Subcutaneous abdominal adipose tissue (tissue), 5 donors: ENCODE data around the gene RPL31.

Experiments
- H3K27ac ChIP-seq: one replicate; pipeline ENCODE4 v1.7.0; 2013; ENCODE audit warnings: low read depth, mild to moderate bottlenecking, inconsistent platforms, low read length, moderate library complexity
- H3K27me3 ChIP-seq, 5 donors: one replicate each; pipeline ENCODE4 v1.7.0; 2013; ENCODE audit warnings: low read length in 5 of 5, inconsistent platforms in 1 of 5; ENCODE audit not compliant: control insufficient read depth in 5 of 5, insufficient read depth in 4 of 5
- H3K36me3 ChIP-seq, 5 donors: one replicate each; pipeline ENCODE4 v1.7.0; 2013; ENCODE audit warnings: low read length in 5 of 5; ENCODE audit not compliant: control insufficient read depth in 5 of 5, insufficient read depth in 5 of 5
- H3K4me1 ChIP-seq, 5 donors: one replicate each; pipeline ENCODE4 v1.7.0; 2013; ENCODE audit warnings: low read length in 5 of 5, mild to moderate bottlenecking in 3 of 5, moderate library complexity in 1 of 5; ENCODE audit not compliant: control insufficient read depth in 5 of 5, insufficient read depth in 5 of 5
- H3K4me3 ChIP-seq, 5 donors: one replicate each; pipeline ENCODE4 v1.7.0; 2013; ENCODE audit warnings: low read length in 5 of 5, low read depth in 1 of 5
- H3K9ac ChIP-seq, 5 donors: one replicate each; pipeline ENCODE4 v1.7.0; 2013; ENCODE audit warnings: low read length in 5 of 5, mild to moderate bottlenecking in 4 of 5, moderate library complexity in 3 of 5
- H3K9me3 ChIP-seq, 5 donors: one replicate each; pipeline ENCODE4 v1.7.0; 2013; ENCODE audit warnings: low read length in 5 of 5; ENCODE audit not compliant: control insufficient read depth in 5 of 5
- donor health status: healthy.
- donor health status: healthy.
- donor health status: healthy.
- donor health status: healthy.
- donor health status: healthy.

Gene RPL31

GRCh38 chr2:101006065-101006715 lies 4.1 kb downstream of the RPL31 start:
- no peaks in the 10 kb centered on the region for H3K9me3 ChIP-seq
- no peak overlapping the region for H3K4me3 ChIP-seq
- peaks cover 0 to 31% (median 24%) of the 10 kb centered on the region in 5 donors for H3K4me1 ChIP-seq
- no peak overlapping the region for H3K9ac ChIP-seq
- peaks cover 25 to 69% (median 61%) of the 10 kb centered on the region in 5 donors for H3K36me3 ChIP-seq
- H3K27me3 ChIP-seq, result no peaks in the 10 kb centered on the region
- no peak overlapping the region for H3K27ac ChIP-seq

GRCh38 chr2:101007415-101008345 lies 5.6 kb downstream of the RPL31 start:
- Histone ChIP-seq H3K9me3 (no peaks in the 10 kb centered on the region), H3K36me3 (peaks cover 25 to 78% (median 66%) of the 10 kb centered on the region in 5 donors), H3K27me3 (no peaks in the 10 kb centered on the region), H3K27ac (no peak overlapping the region), H3K4me3 (no peak overlapping the region), H3K4me1 (peaks cover 0 to 22% (median 15%) of the 10 kb centered on the region in 5 donors), H3K9ac (peak overlapping the region in 1 of 5 donors; percentile 21)

GRCh38 chr2:101011152-101011551 lies 9.1 kb downstream of the RPL31 start:
- peaks cover 15 to 54% (median 39%) of the 10 kb centered on the region in 5 donors for H3K36me3 ChIP-seq
- no peaks in the 10 kb centered on the region for H3K4me1 ChIP-seq
- H3K27me3 ChIP-seq, result no peaks in the 10 kb centered on the region
- no peak overlapping the region for H3K4me3 ChIP-seq
- no peak overlapping the region for H3K9ac ChIP-seq
- H3K9me3 ChIP-seq, result no peaks in the 10 kb centered on the region
- no peak overlapping the region for H3K27ac ChIP-seq

- Histone ChIP-seq H3K4me3 (no peak overlapping the region), H3K27me3 (no peaks in the 10 kb centered on the region), H3K9ac (no peak overlapping the region), H3K4me1 (no peaks in the 10 kb centered on the region), H3K27ac (no peak overlapping the region), H3K9me3 (no peaks in the 10 kb centered on the region), H3K36me3 (peaks cover 7 to 44% (median 29%) of the 10 kb centered on the region in 5 donors)
Measured at GRCh38 chr2:101012054-101012705, 10.1 kb downstream of the RPL31 start.

GRCh38 chr2:101012706-101013181 lies 10.7 kb downstream of the RPL31 start:
- no peaks in the 10 kb centered on the region for H3K9me3 ChIP-seq
- H3K27ac ChIP-seq, result no peak overlapping the region
- no peak overlapping the region for H3K4me3 ChIP-seq
- H3K36me3 ChIP-seq, result peaks cover 5 to 38% (median 23%) of the 10 kb centered on the region in 5 donors
- H3K27me3 ChIP-seq, result no peaks in the 10 kb centered on the region
- H3K9ac ChIP-seq, result no peak overlapping the region
- H3K4me1 ChIP-seq, result no peaks in the 10 kb centered on the region

GRCh38 chr2:101014264-101014857 lies 12.3 kb downstream of the RPL31 start:
- peaks cover 7 to 29% (median 21%) of the 10 kb centered on the region in 5 donors for H3K36me3 ChIP-seq
- no peaks in the 10 kb centered on the region for H3K27me3 ChIP-seq
- H3K4me1 ChIP-seq, result no peaks in the 10 kb centered on the region
- no peak overlapping the region for H3K4me3 ChIP-seq
- H3K9ac ChIP-seq, result no peak overlapping the region
- no peaks in the 10 kb centered on the region for H3K9me3 ChIP-seq
- no peak overlapping the region for H3K27ac ChIP-seq

GRCh38 chr2:101017371-101017770 lies 15.3 kb downstream of the RPL31 start:
- Histone ChIP-seq H3K27ac (no peak overlapping the region), H3K9ac (no peak overlapping the region), H3K4me3 (no peak overlapping the region), H3K4me1 (no peaks in the 10 kb centered on the region), H3K27me3 (no peaks in the 10 kb centered on the region), H3K9me3 (no peaks in the 10 kb centered on the region), H3K36me3 (peaks cover 3 to 28% (median 25%) of the 10 kb centered on the region in 5 donors)

- H3K4me1 ChIP-seq, result no peaks in the 10 kb centered on the region
- H3K27ac ChIP-seq, result no peak overlapping the region
- H3K4me3 ChIP-seq, result no peak overlapping the region
- no peaks in the 10 kb centered on the region for H3K27me3 ChIP-seq
- H3K36me3 ChIP-seq, result peaks cover 4 to 25% (median 25%) of the 10 kb centered on the region in 5 donors
- no peak overlapping the region for H3K9ac ChIP-seq
- no peaks in the 10 kb centered on the region for H3K9me3 ChIP-seq
Measured at GRCh38 chr2:101018934-101019333, 16.8 kb downstream of the RPL31 start.

- H3K4me3 ChIP-seq, result no peak overlapping the region
- H3K27ac ChIP-seq, result no peak overlapping the region
- peaks cover 0 to 8% (median 0%) of the 10 kb centered on the region in 5 donors for H3K4me1 ChIP-seq
- no peaks in the 10 kb centered on the region for H3K9me3 ChIP-seq
- peaks cover 6 to 40% (median 27%) of the 10 kb centered on the region in 5 donors for H3K36me3 ChIP-seq
- H3K27me3 ChIP-seq, result no peaks in the 10 kb centered on the region
- H3K9ac ChIP-seq, result no peak overlapping the region
Measured at GRCh38 chr2:101022221-101022620, 20.1 kb downstream of the RPL31 start.
